Kidney (tissue), 14 donors: ENCODE measurements around the gene CGRRF1. TPM values are rescaled to one million over a fixed set of nuclear protein-coding genes. Genes with fewer than 3 reads are reported as not detected.

Experiments used
- DNase-seq, 5 donors: peaks; one replicate each; pipeline ENCODE4 v3.0.0-alpha.2; 2013 to 2020
- FAIRE-seq: peaks from 2 replicates; lab custom pipeline; 2012; peaks lifted over from hg19 to GRCh38; lab: Jason Lieb, UNC
- H3K27ac ChIP-seq, 2 donors: one replicate each; pipeline ENCODE4 v1.7.0; 2013; ENCODE audit warnings: low read depth in 2 of 2, low read length in 2 of 2, inconsistent platforms in 1 of 2
- H3K27me3 ChIP-seq: one replicate; pipeline ENCODE4 v1.7.1; 2013; ENCODE audit warnings: low read length, inconsistent platforms; ENCODE audit not compliant: control insufficient read depth, insufficient read depth
- H3K36me3 ChIP-seq, 3 donors: one replicate each; pipeline versions ENCODE4 v1.7.0 to v1.7.1; 2013; ENCODE audit warnings: low read length in 3 of 3, control low read depth in 1 of 3, inconsistent platforms in 1 of 3; ENCODE audit not compliant: insufficient read depth in 3 of 3, control insufficient read depth in 2 of 3
- H3K4me1 ChIP-seq, 3 donors: one replicate each; pipeline versions ENCODE4 v1.7.0 to v1.7.1; 2013; ENCODE audit warnings: low read length in 3 of 3, inconsistent platforms in 1 of 3, low read depth in 1 of 3; ENCODE audit not compliant: control insufficient read depth in 2 of 3, insufficient read depth in 2 of 3
- H3K4me3 ChIP-seq, 3 donors: one replicate each; pipeline versions ENCODE4 v1.7.0 to v1.8.1; 2013; ENCODE audit warnings: low read length in 3 of 3, control low read depth in 1 of 3, inconsistent platforms in 1 of 3
- H3K9ac ChIP-seq, 3 donors: one replicate each; pipeline versions ENCODE4 v1.7.0 to v1.7.1; 2013; ENCODE audit warnings: low read length in 3 of 3, control low read depth in 1 of 3, inconsistent platforms in 1 of 3
- H3K9me3 ChIP-seq, 3 donors: one replicate each; pipeline versions ENCODE4 v1.7.0 to v1.7.1; 2013; ENCODE audit warnings: low read length in 3 of 3, control low read depth in 1 of 3, inconsistent platforms in 1 of 3; ENCODE audit not compliant: control insufficient read depth in 2 of 3, insufficient read depth in 1 of 3
- CTCF ChIP-seq: IDR thresholded peaks from 3 replicates; pipeline ENCODE4 v1.5.1; 2012; ENCODE audit warnings: mild to moderate bottlenecking, moderate library complexity, borderline replicate concordance; ENCODE audit not compliant: insufficient read depth; ENCODE audit errors: extremely low read depth
- intact Hi-C: fragments of 100-400 bp; cut with DNase I; formaldehyde crosslinking; loops from one replicate; pipeline ENCODE4 v1.11.1; 2022
- polyA plus RNA-seq: library from polyadenylated mRNA; stranded (reverse); fragments of 350-450 nt; fragmentation: Illumina TruSeq; extraction: RNeasy Lipid Tissue Mini Kit (QIAGEN cat#74804); gene quantifications from one replicate; pipeline ENCODE4 v1.2.3, GENCODE V29; 2014; ENCODE audit warnings: low read depth, low replicate concordance; ENCODE audit not compliant: insufficient read depth
- total RNA-seq: library from RNA; stranded (reverse); fragmentation: NEBNext Ultra II Directional; extraction: Animal tissue kit (Norgen Biotek cat#: 25700); gene quantifications from one replicate; pipeline ENCODE4 v1.2.1, GENCODE V29; 2021
- donor health status: control.
- donor health status: control.
- donor health status: control.
- donor health status: control.
- donor health status: control.
- donor health status: DM: yes; HTN: yes; CAD: no.
- donor health status: Normal renal cell carcinoma (clear cell type).

Gene CGRRF1
- total and polyA plus RNA-seq, 2 donors from 2014 or later: 19.6 to 26.2 TPM

GRCh38 chr14:54497224-54497623 lies 12.5 kb upstream of the CGRRF1 start:
- Histone ChIP-seq H3K27ac (no peak overlapping the region), H3K4me1 (peaks cover 0 to 9% (median 0%) of the 10 kb centered on the region in 3 donors), H3K9me3 (no peaks in the 10 kb centered on the region), H3K4me3 (no peak overlapping the region), H3K36me3 (no peaks in the 10 kb centered on the region), H3K9ac (no peak overlapping the region), H3K27me3 (no peaks in the 10 kb centered on the region)
- DNase-seq (no peak), FAIRE-seq (no peak)
- no peak for TF ChIP-seq CTCF
- intact Hi-C loops: no loop called here

- Histone ChIP-seq H3K4me1 (peaks cover 0 to 9% (median 0%) of the 10 kb centered on the region in 3 donors), H3K9ac (no peak overlapping the region), H3K9me3 (no peaks in the 10 kb centered on the region), H3K27ac (peak overlapping the region in 1 of 2 donors; percentile 20), H3K27me3 (no peaks in the 10 kb centered on the region), H3K4me3 (no peak overlapping the region), H3K36me3 (no peaks in the 10 kb centered on the region)
- intact Hi-C loops: no loop called here
- DNase-seq (no peak), FAIRE-seq (no peak)
- TF ChIP-seq CTCF: no peak
Observed at GRCh38 chr14:54498095-54498531, 11.6 kb upstream of the CGRRF1 start.

- FAIRE-seq (no peak), DNase-seq (no peak)
- H3K36me3 ChIP-seq: no peaks in the 10 kb centered on the region
- no peak overlapping the region for H3K4me3 ChIP-seq
- peaks cover 0 to 9% (median 0%) of the 10 kb centered on the region in 3 donors for H3K4me1 ChIP-seq
- H3K27me3 ChIP-seq: no peaks in the 10 kb centered on the region
- no peak overlapping the region for H3K27ac ChIP-seq
- no peaks in the 10 kb centered on the region for H3K9me3 ChIP-seq
- intact Hi-C loops: no loop called here
- H3K9ac ChIP-seq: no peak overlapping the region
- TF ChIP-seq CTCF: no peak
Observed at GRCh38 chr14:54498579-54498978, 11.1 kb upstream of the CGRRF1 start.

- Histone ChIP-seq H3K4me1 (peaks cover 0 to 9% (median 0%) of the 10 kb centered on the region in 3 donors), H3K9me3 (no peaks in the 10 kb centered on the region), H3K27me3 (no peaks in the 10 kb centered on the region), H3K9ac (no peak overlapping the region), H3K36me3 (no peaks in the 10 kb centered on the region), H3K27ac (no peak overlapping the region), H3K4me3 (no peak overlapping the region)
- intact Hi-C loops: no loop called here
- FAIRE-seq: no peak
- no peak for DNase-seq
- TF ChIP-seq CTCF: no peak
Observed at GRCh38 chr14:54500744-54501143, 9.0 kb upstream of the CGRRF1 start.
